Naive thymus-derived CD4-positive, alpha-beta T cell (primary cell): ENCODE data around the gene POU6F2. TPM values are rescaled to one million over a fixed set of nuclear protein-coding genes. Genes with fewer than 3 reads are reported as not detected.
A peak's percentile ranks its signal among the peaks of the same experiment; 100 is the strongest.

Experiments used
- ATAC-seq: fragments of 150-1000 bp; cut with Tn5 transposase; 2 replicates; pipeline ENCODE4 v1.10.0; 2021; ENCODE audit warnings: mild to moderate bottlenecking, moderate library complexity
- CTCF ChIA-PET: fragments of 350-600 bp; sonication (Branson Sonifier 250); formaldehyde crosslinking; loops from one replicate; lab custom pipeline; 2021; ENCODE audit warnings: antibody characterized with exemption; lab: Charles Lee
- POLR2A ChIA-PET: fragments of 350-600 bp; sonication (Branson Sonifier 250); formaldehyde crosslinking; loops from one replicate; lab custom pipeline; 2021; ENCODE audit warnings: antibody characterized with exemption, inconsistent platforms; lab: Charles Lee
- DNase-seq, 9 donors: peaks; one replicate each; pipeline versions ENCODE4 v3.0.0 to v3.0.0-alpha.2; 2020 to 2022; ENCODE audit warnings: mixed read lengths in 1 of 9
- H3K27ac ChIP-seq: one replicate; pipeline ENCODE4 v1.7.0; 2013; ENCODE audit warnings: mild to moderate bottlenecking, low read depth, low read length, moderate library complexity
- H3K27me3 ChIP-seq, 2 donors: one replicate each; pipeline ENCODE4 v1.7.0; 2013; ENCODE audit warnings: low read length in 2 of 2, mild to moderate bottlenecking in 2 of 2, moderate library complexity in 2 of 2; ENCODE audit not compliant: control insufficient read depth in 2 of 2, insufficient read depth in 2 of 2
- H3K36me3 ChIP-seq, 3 experiments: 1 replicate in 2 of 3; 2 replicates in 1 of 3; pipeline ENCODE4 v1.7.0; 2013; ENCODE audit warnings: low read length in 3 of 3, mild to moderate bottlenecking in 3 of 3, moderate library complexity in 1 of 3; ENCODE audit not compliant: insufficient read depth in 3 of 3, control insufficient read depth in 2 of 3
- H3K4me1 ChIP-seq, 2 donors: one replicate each; pipeline ENCODE4 v1.7.0; 2013; ENCODE audit warnings: low read length in 2 of 2, mild to moderate bottlenecking in 2 of 2, moderate library complexity in 1 of 2; ENCODE audit not compliant: control insufficient read depth in 2 of 2, insufficient read depth in 2 of 2
- H3K4me3 ChIP-seq: 2 replicates; pipeline ENCODE4 v1.7.0; 2013; ENCODE audit warnings: mild to moderate bottlenecking, low read length
- H3K9me3 ChIP-seq, 3 experiments: 1 replicate in 2 of 3; 2 replicates in 1 of 3; pipeline ENCODE4 v1.7.0; 2013; ENCODE audit warnings: low read length in 3 of 3; ENCODE audit not compliant: control insufficient read depth in 2 of 3
- H3K27ac Mint-ChIP-seq, 9 donors: one replicate each; pipeline ENCODE4 v1.8.0; 2020 to 2022; ENCODE audit warnings: mixed read lengths in 9 of 9, mild to moderate bottlenecking in 8 of 9, moderate library complexity in 5 of 9, inconsistent platforms in 2 of 9
- H3K27me3 Mint-ChIP-seq, 5 donors: one replicate each; pipeline ENCODE4 v1.8.0; 2021 to 2022; ENCODE audit warnings: mixed read lengths in 5 of 5, mild to moderate bottlenecking in 1 of 5
- H3K36me3 Mint-ChIP-seq, 5 donors: one replicate each; pipeline ENCODE4 v1.8.0; 2020 to 2022; ENCODE audit warnings: mixed read lengths in 5 of 5, mild to moderate bottlenecking in 3 of 5, inconsistent platforms in 1 of 5
- H3K4me1 Mint-ChIP-seq, 7 donors: one replicate each; pipeline ENCODE4 v1.8.0; 2020 to 2022; ENCODE audit warnings: mixed read lengths in 7 of 7, mild to moderate bottlenecking in 3 of 7, inconsistent platforms in 1 of 7
- H3K4me3 Mint-ChIP-seq, 10 donors: one replicate each; pipeline ENCODE4 v1.8.0; 2020 to 2022; ENCODE audit warnings: mild to moderate bottlenecking in 10 of 10, mixed read lengths in 10 of 10, moderate library complexity in 6 of 10, inconsistent platforms in 2 of 10
- H3K9me3 Mint-ChIP-seq, 11 donors: one replicate each; pipeline ENCODE4 v1.8.0; 2020 to 2022; ENCODE audit warnings: mixed read lengths in 11 of 11, mild to moderate bottlenecking in 4 of 11, inconsistent platforms in 1 of 11, moderate library complexity in 1 of 11
- intact Hi-C, 2 donors: fragments of 100-400 bp; cut with micrococcal nuclease; formaldehyde crosslinking; loops; one replicate each; pipeline ENCODE4 v1.15.1; 2023
- polyA plus RNA-seq, 2 donors: library from polyadenylated mRNA; unstranded; fragments of 300-500 nt; fragmentation: Illumina TruSeq; gene quantifications; one replicate each; pipeline ENCODE4 v1.2.3, GENCODE V29; 2021
- total RNA-seq, 6 experiments: library from RNA in 5 of 6; stranded (reverse) in 5 of 6; gene quantifications; 1 replicate in 5 of 6; 2 replicates in 1 of 6; pipeline ENCODE4 v1.2.3 and lab custom pipeline; 2021 to 2026

The POU6F2 gene
- total and polyA plus RNA-seq, 7 experiments from 2014 or later = 0.24 TPM; not detected in 6

- Mint-ChIP-seq H3K4me3 (no peak overlapping the region), H3K27ac (no peak overlapping the region), H3K36me3 (no peaks in the 10 kb centered on the region), H3K4me1 (no peaks in the 10 kb centered on the region), H3K27me3 (peaks cover 50 to 71% (median 68%) of the 10 kb centered on the region in 5 donors), H3K9me3 (peaks cover 0 to 11% (median 0%) of the 10 kb centered on the region in 11 donors)
- Histone ChIP-seq H3K27me3 (no peaks in the 10 kb centered on the region), H3K36me3 (no peaks in the 10 kb centered on the region), H3K27ac (no peak overlapping the region), H3K4me1 (no peaks in the 10 kb centered on the region), H3K4me3 (no peak overlapping the region), H3K9me3 (no peaks in the 10 kb centered on the region)
- POLR2A ChIA-PET = no interaction called here
- no peak for DNase-seq
- ATAC-seq = no peak
- CTCF ChIA-PET = no interaction called here
- intact Hi-C loops = no loop called here
These were observed 1.7 kb upstream of the POU6F2 start for GRCh38 chr7:38975944-38976392.

- Histone ChIP-seq H3K9me3 (no peaks in the 10 kb centered on the region), H3K27me3 (no peaks in the 10 kb centered on the region), H3K4me3 (no peak overlapping the region), H3K27ac (no peak overlapping the region), H3K4me1 (no peaks in the 10 kb centered on the region), H3K36me3 (no peaks in the 10 kb centered on the region)
- H3K27ac Mint-ChIP-seq = no peak overlapping the region
- ChIA-PET CTCF (no interaction called here), POLR2A (no interaction called here)
- ATAC-seq (no peak), DNase-seq (no peak)
- no peaks in the 10 kb centered on the region for H3K4me1 Mint-ChIP-seq
- H3K36me3 Mint-ChIP-seq = no peaks in the 10 kb centered on the region
- intact Hi-C loops = no loop called here
- peaks cover 0 to 6% (median 0%) of the 10 kb centered on the region in 11 donors for H3K9me3 Mint-ChIP-seq
- peaks cover 56 to 74% (median 69%) of the 10 kb centered on the region in 5 donors for H3K27me3 Mint-ChIP-seq
- no peak overlapping the region for H3K4me3 Mint-ChIP-seq
These were observed 782 bp downstream of the POU6F2 start for GRCh38 chr7:38978491-38978890.

GRCh38 chr7:38992203-38992602 is 14.5 kb downstream of the POU6F2 start:
- ChIA-PET CTCF (no interaction called here), POLR2A (no interaction called here)
- H3K36me3 ChIP-seq = no peaks in the 10 kb centered on the region
- intact Hi-C loops = no loop called here
- H3K4me1 Mint-ChIP-seq = no peaks in the 10 kb centered on the region
- H3K27me3 ChIP-seq = no peaks in the 10 kb centered on the region
- peaks cover 0 to 8% (median 0%) of the 10 kb centered on the region in 11 donors for H3K9me3 Mint-ChIP-seq
- ATAC-seq (no peak), DNase-seq (no peak)
- H3K36me3 Mint-ChIP-seq = no peaks in the 10 kb centered on the region
- no peaks in the 10 kb centered on the region for H3K4me1 ChIP-seq
- peaks cover 3 to 37% (median 25%) of the 10 kb centered on the region in 5 donors for H3K27me3 Mint-ChIP-seq
- no peak overlapping the region for H3K27ac Mint-ChIP-seq
- H3K4me3 ChIP-seq = no peak overlapping the region
- H3K27ac ChIP-seq = no peak overlapping the region
- no peaks in the 10 kb centered on the region for H3K9me3 ChIP-seq
- no peak overlapping the region for H3K4me3 Mint-ChIP-seq

- Mint-ChIP-seq H3K4me3 (no peak overlapping the region), H3K9me3 (peaks cover 0 to 5% (median 0%) of the 10 kb centered on the region in 11 donors), H3K36me3 (no peaks in the 10 kb centered on the region), H3K27ac (no peak overlapping the region), H3K27me3 (peaks cover 0 to 13% (median 4%) of the 10 kb centered on the region in 5 donors), H3K4me1 (no peaks in the 10 kb centered on the region)
- H3K9me3 ChIP-seq = no peaks in the 10 kb centered on the region
- intact Hi-C loops = no loop called here
- H3K27ac ChIP-seq = no peak overlapping the region
- ATAC-seq (no peak), DNase-seq (no peak)
- no peaks in the 10 kb centered on the region for H3K4me1 ChIP-seq
- CTCF ChIA-PET = no interaction called here
- POLR2A ChIA-PET = no interaction called here
- H3K36me3 ChIP-seq = no peaks in the 10 kb centered on the region
- H3K4me3 ChIP-seq = no peak overlapping the region
- no peaks in the 10 kb centered on the region for H3K27me3 ChIP-seq
These were observed 23.9 kb downstream of the POU6F2 start for GRCh38 chr7:39001595-39001994.

GRCh38 chr7:39002755-39003154 is 25.0 kb downstream of the POU6F2 start:
- no peak for DNase-seq
- peak overlapping the region in 1 of 10 donors; percentile 12 for H3K4me3 Mint-ChIP-seq
- POLR2A ChIA-PET = no interaction called here
- Histone ChIP-seq H3K27me3 (no peaks in the 10 kb centered on the region), H3K4me1 (no peaks in the 10 kb centered on the region), H3K9me3 (no peaks in the 10 kb centered on the region), H3K4me3 (no peak overlapping the region), H3K27ac (no peak overlapping the region), H3K36me3 (no peaks in the 10 kb centered on the region)
- H3K4me1 Mint-ChIP-seq = no peaks in the 10 kb centered on the region
- no peaks in the 10 kb centered on the region for H3K36me3 Mint-ChIP-seq
- CTCF ChIA-PET = no interaction called here
- no peak for ATAC-seq
- no peak overlapping the region for H3K27ac Mint-ChIP-seq
- intact Hi-C loops = no loop called here
- peaks cover 0 to 5% (median 0%) of the 10 kb centered on the region in 11 donors for H3K9me3 Mint-ChIP-seq
- peaks cover 0 to 4% (median 3%) of the 10 kb centered on the region in 5 donors for H3K27me3 Mint-ChIP-seq

- POLR2A ChIA-PET = no interaction called here
- DNase-seq (no peak), ATAC-seq (no peak)
- Mint-ChIP-seq H3K27me3 (peaks cover 0 to 4% (median 3%) of the 10 kb centered on the region in 5 donors), H3K9me3 (peaks cover 0 to 5% (median 0%) of the 10 kb centered on the region in 11 donors), H3K36me3 (no peaks in the 10 kb centered on the region), H3K4me3 (no peak overlapping the region), H3K27ac (no peak overlapping the region), H3K4me1 (no peaks in the 10 kb centered on the region)
- CTCF ChIA-PET = no interaction called here
- Histone ChIP-seq H3K9me3 (no peaks in the 10 kb centered on the region), H3K27ac (no peak overlapping the region), H3K27me3 (no peaks in the 10 kb centered on the region), H3K36me3 (no peaks in the 10 kb centered on the region), H3K4me1 (no peaks in the 10 kb centered on the region), H3K4me3 (no peak overlapping the region)
- intact Hi-C loops = no loop called here
These were observed 27.3 kb downstream of the POU6F2 start for GRCh38 chr7:39005036-39005435.

- DNase-seq = no peak
- no peak overlapping the region for H3K27ac ChIP-seq
- POLR2A ChIA-PET = no interaction called here
- no peaks in the 10 kb centered on the region for H3K36me3 ChIP-seq
- Mint-ChIP-seq H3K27ac (no peak overlapping the region), H3K9me3 (peaks cover 0 to 5% (median 0%) of the 10 kb centered on the region in 11 donors), H3K4me1 (no peaks in the 10 kb centered on the region), H3K36me3 (no peaks in the 10 kb centered on the region), H3K27me3 (peaks cover 0 to 4% (median 3%) of the 10 kb centered on the region in 5 donors), H3K4me3 (no peak overlapping the region)
- H3K4me3 ChIP-seq = no peak overlapping the region
- CTCF ChIA-PET = no interaction called here
- no peak for ATAC-seq
- intact Hi-C loops = no loop called here
- H3K9me3 ChIP-seq = no peaks in the 10 kb centered on the region
- H3K27me3 ChIP-seq = no peaks in the 10 kb centered on the region
- H3K4me1 ChIP-seq = no peaks in the 10 kb centered on the region
These were observed 27.8 kb downstream of the POU6F2 start for GRCh38 chr7:39005461-39005860.
